ENCODE measurements around the gene TSPAN9. TPM values are rescaled to one million over a fixed set of nuclear protein-coding genes. Genes with fewer than 3 reads are reported as not detected.

The TSPAN9 gene
- total and polyA plus RNA-seq, 10 of the 15 experiments (the other 5 are each of a cell fraction or from before 2014, with no cell fraction given), result 0.03 to 1.0 (median 0.12) TPM; not detected in 5

- FAIRE-seq, result peak; percentile 84
- RAD21 ChIA-PET (ENCODE audit: unreplicated experiment), result interaction anchor here (0.6 to 1.3 kb wide), 3 partner anchors 56 to 826 kb away, joined by 3 to 5 read pairs (median 3); no protein-coding TSS in a partner anchor
- peaks cover 2 to 5% of the 10 kb centered on the region in 2 experiments; a peak in 3 of 4 replicates for H3K27me3 ChIP-seq (replicated peaks in 1 of 2; ENCODE audit: control insufficient read depth in 2 of 2, insufficient read depth in 2 of 2, low read length in 1 of 2)
Observed at GRCh38 chr12:3129301-3130056, 52.3 kb downstream of the TSPAN9 start.

More at GRCh38 chr12:3129301-3130056, 52.3 kb downstream of the TSPAN9 start:
- Histone ChIP-seq H3K4me2 (ENCODE audit: control insufficient read depth, insufficient read depth) (no peak overlapping the region), H3K4me1 (ENCODE audit: control insufficient read depth, insufficient read depth, low read length) (no peaks in the 10 kb centered on the region), H3K9ac (ENCODE audit: control insufficient read depth, insufficient read depth, low read length) (no peak overlapping the region), H3K27ac (ENCODE audit: control insufficient read depth, insufficient read depth) (no peak overlapping the region), H4K20me1 (ENCODE audit: control insufficient read depth, insufficient read depth) (no peaks in the 10 kb centered on the region), H2AFZ (ENCODE audit: control insufficient read depth, low read depth, low read length) (no peak overlapping the region), H3K9me3 (replicated peaks; ENCODE audit: control insufficient read depth, insufficient read depth, low read length) (no peaks in the 10 kb centered on the region), H3K4me3 (no peak overlapping the region), H3K79me2 (ENCODE audit: control insufficient read depth, insufficient read depth, low read length) (no peaks in the 10 kb centered on the region), H3K36me3 (ENCODE audit: control insufficient read depth in 2 of 2, insufficient read depth in 2 of 2, low read length in 1 of 2) (no peaks in the 10 kb centered on the region)
- WGBS (ENCODE audit: insufficient coverage, insufficient replicate concordance, low lambda C conversion rate, missing lambda C conversion rate), result 21% methylated on average over 12 of the region's 12 CpGs
- SMC1A ChIA-PET (ENCODE audit: uncharacterized antibody, unreplicated experiment), result interaction anchor here (1.1 to 1.2 kb wide), 2 partner anchors 56 to 146 kb away, joined by 3 read pairs; no protein-coding TSS in a partner anchor
- POLR2A ChIA-PET, result no interaction called here
- in situ Hi-C loops (cut with MboI), result loop anchor here (5.0 kb wide), 1 partner anchor 143 kb away; no protein-coding TSS in a partner anchor
- intact Hi-C loops (cut with micrococcal nuclease; ENCODE audit: unreplicated experiment), result no loop called here
- no TSS peak for BruUV-seq (replicated peaks)
- DNase-seq (ENCODE audit: low read depth, low spot score), result peak; percentile 25
- CTCF ChIA-PET, result interaction anchor here (0.9 to 2.4 kb wide), 3 partner anchors 74 to 146 kb away, joined by 3 to 8 read pairs (median 4); no protein-coding TSS in a partner anchor
- peak; percentile 27; the same call in 1 of the 3 replicates for ATAC-seq
- TF ChIP-seq HDAC6 (IDR thresholded peaks at IDR 0.05; ENCODE audit: unreplicated experiment) (no peak), SPI1 (IDR thresholded peaks at IDR 0.05; ENCODE audit: borderline replicate concordance, insufficient read depth, low read depth, low read length) (peak; percentile 45; the same call in 1 of the 2 replicates), HDGF (IDR thresholded peaks at IDR 0.05) (no peak), MAX (IDR thresholded peaks at IDR 0.05; ENCODE audit: low read depth, low read length) (no peak), RAD21 (IDR thresholded peaks at IDR 0.05; ENCODE audit: insufficient read depth, low read depth, low read length) (no peak), MXI1 (IDR thresholded peaks at IDR 0.05; ENCODE audit: low read depth, low read length) (no peak), EP300 (IDR thresholded peaks at IDR 0.05; ENCODE audit: borderline replicate concordance in 1 of 2, control insufficient read depth in 1 of 2, low read depth in 2 of 2, low read length in 2 of 2) (no peak; a peak in 1 of 4 replicates), RBBP5 (conservative IDR thresholded peaks at IDR 0.05) (no peak), RUNX3 (IDR thresholded peaks at IDR 0.05; ENCODE audit: low read length) (peak; percentile 78), IKZF2 (IDR thresholded peaks at IDR 0.05) (0 out of 4 replicates have a peak, but pooled peaks of 1 of the 2 experiments have one; percentile 23), PBX3 (IDR thresholded peaks at IDR 0.05; ENCODE audit: insufficient replicate concordance, low read depth, low read length) (no peak), ZNF207 (IDR thresholded peaks at IDR 0.05; ENCODE audit: borderline replicate concordance) (no peak), NR2C2 (IDR thresholded peaks at IDR 0.05; ENCODE audit: borderline replicate concordance, control insufficient read depth, insufficient read length, low read depth) (no peak)
